ENCODE results near the gene ARL15.

The ARL15 gene

DNA sequence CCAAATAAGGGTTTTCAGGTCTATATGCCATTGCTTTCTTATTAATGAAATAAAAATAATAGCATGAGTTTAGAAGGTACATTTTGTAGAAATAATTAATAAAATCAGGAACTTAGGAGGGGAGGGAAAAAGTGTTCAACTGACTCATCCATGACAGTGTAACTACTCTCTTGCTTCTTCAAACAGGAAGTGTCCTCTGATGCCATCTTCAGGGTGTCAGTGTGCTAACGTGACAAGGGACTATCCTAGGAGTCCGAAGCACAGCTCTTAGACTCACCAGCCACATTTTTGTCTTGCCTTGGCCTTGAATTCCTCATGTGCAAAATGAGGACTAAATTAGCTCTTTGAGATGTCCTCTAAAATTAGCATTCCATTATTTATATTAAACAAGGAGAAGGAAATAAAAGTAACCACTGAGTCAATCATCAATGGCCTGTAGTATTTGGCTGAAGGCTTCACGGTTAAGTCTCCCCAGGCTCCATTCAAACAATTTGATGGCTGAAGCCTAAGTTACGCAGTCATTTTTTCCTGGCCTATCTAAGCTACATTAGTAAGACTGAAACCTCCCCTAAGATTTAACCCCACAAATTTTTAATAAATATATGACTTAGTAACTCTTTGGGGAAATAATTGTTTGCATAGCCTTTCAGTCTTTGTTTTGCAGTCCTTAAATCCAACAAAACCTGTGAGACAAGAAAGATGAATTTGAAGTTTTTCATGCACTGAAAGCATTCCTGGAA, 151.1 kb downstream of the ARL15 start:
- DNase-seq (ENCODE audit: low read depth in 2 of 2), result no peak

DNA sequence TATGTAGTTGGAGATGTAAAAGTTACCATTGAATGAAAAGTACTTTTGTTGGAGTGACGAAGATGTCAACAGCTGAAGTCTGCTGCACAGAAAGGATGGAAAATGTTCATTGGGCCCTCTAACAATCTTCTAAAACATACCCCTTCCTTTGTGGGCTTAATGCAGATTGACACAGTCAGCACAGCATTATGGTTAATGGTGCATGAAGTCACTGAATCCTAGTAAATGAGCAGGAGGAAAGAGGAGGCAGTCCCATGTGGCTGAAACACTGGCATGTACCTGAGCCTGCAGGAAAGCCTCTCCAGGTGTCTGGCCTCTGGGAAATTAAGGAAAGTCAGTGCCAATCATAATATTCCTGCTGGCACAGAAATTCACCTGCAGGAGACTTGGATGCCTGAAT, 153.8 kb downstream of the ARL15 start:
- DNase-seq (ENCODE audit: low read depth in 2 of 2), result no peak

DNA sequence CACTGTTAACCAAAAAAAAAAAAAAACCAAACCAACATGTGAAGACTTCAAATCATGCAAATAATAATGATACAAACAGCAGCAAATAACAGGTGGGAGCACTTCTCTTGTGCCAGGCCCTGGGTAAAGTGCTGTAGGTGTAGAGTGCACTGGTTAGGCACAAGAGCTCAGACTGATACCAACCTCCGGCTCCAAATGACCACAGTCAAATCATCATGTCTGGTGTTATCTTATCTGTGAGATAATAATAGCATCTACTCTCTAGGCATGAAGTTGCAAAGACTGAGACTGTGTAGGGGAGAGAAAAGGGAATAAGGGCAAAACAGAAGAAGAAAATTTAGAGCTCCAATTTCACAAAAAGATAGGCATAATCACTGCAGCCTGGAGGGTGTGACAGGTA, 159.5 kb downstream of the ARL15 start:
- DNase-seq (ENCODE audit: low read depth in 2 of 2), result no peak

DNA sequence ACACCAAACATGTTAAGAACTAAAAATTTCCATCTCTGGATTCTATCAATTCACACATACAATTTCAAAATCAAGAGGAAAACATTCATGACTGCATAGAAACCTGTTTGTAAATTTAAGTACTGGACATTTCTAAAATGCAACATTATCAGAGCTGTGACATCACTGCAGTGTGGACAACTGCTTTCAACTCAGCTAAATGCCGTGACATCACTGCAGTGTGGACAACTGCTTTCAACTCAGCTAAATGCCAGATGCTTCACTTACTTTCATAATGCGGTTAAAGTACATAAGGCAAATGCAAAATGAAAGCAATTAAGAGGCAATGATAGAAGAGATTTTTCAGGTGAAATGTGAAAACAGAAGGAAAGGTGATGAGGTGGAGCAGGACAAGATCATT, 161.5 kb downstream of the ARL15 start:
- DNase-seq (ENCODE audit: low read depth in 2 of 2), result no peak

DNA sequence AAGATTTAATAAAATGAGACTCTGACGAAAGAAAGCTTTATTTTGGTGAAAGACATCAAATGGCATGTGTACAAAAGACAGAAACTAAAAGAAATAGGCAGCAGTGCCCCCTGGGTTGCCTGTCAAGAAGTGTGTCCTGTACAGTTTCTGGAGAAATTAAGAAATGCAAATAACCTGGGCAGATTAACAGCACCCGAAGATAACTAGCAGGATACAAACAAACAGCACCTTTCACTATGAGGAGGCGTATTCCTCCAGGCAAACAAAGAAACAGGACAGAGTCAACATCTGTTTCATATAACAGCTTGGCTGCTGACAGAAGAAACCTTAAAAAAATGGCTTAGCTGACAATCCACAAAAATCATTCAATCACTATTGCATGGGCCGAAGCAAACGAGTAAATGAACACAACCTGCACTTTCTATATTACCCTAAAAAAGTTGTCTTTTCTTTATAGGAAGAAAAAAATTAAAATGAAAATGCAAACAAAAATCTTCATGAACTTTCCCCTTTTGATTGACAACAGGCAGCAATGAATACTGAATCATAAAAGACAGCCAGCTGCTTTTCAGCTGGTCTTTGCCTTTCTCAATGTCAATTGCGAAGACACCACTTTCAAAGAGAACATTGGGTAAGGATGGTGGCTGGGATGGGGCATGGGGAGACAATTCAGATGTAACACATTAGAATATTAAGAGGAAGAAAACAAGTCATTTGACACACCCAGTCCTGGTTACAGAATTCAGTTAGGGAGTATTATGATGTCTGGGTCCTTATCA, 162.1 kb downstream of the ARL15 start:
- DNase-seq (ENCODE audit: low read depth in 2 of 2), result no peak

DNA sequence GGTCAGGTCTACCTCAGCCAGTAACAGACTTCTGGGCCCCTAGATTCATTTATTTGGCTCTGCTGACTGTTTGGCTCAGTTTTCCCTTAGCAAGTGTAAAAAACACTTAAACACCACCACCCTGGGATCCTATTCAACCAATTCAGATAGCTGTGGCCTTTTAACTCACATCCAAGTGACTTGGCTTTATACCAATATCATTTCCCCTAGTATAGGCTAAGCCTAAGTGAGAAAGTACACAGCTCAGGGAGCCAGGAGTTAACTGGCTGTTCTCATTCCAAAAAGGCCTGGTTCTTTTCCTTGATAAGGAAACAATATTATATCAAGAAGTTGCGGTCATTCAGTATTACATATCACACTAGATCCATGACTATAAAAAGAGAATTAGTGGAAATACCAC, 163.5 kb downstream of the ARL15 start:
- no peak for DNase-seq (ENCODE audit: low read depth in 2 of 2)

DNA sequence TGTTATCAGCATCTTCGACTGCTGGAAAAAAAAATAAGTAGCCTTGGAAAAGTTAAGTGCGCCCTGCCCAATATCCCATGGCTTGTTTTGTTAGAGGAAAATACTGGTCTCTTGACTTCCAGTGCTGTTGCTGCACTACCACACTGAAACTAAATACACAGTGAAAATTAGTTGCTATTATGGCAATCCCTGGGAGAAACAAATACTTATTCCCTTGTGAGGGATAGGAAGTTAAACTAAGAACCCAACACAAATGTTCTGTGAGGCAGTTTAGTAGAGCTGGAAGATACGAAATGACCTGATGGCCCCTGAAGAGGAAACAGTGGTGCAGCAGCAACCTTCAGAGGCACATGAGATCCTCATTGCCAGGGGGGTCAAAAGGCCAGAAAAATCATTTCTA, 164.0 kb downstream of the ARL15 start:
- no peak for DNase-seq (ENCODE audit: low read depth in 2 of 2)

DNA sequence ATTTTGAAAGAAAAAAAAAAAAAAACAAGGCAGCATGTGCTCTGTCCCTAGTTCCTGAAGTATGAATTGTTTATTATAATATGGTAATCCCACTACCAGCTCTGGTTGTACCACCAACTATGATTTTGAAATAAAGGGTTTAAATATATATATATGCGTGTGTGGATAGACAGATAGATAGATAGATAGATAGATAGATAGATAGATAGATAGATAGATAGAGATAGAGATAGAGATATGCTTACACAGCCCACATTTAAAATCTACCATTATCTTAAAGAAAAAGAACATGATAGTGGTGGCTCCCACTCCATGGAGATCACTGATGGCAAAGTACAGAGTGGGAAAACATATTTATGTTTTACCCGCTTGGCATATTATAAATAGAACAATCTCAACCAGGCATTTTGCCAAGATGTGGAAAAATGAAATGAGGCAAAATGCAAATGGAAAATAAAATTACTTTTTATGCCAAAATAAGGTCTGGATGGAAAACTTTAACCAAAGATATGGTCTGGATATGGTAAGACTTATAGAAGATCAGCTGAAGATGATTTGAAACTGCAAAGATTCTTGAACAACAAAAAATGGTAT, 170.0 kb downstream of the ARL15 start:
- no peak for DNase-seq (ENCODE audit: low read depth in 2 of 2)

DNA sequence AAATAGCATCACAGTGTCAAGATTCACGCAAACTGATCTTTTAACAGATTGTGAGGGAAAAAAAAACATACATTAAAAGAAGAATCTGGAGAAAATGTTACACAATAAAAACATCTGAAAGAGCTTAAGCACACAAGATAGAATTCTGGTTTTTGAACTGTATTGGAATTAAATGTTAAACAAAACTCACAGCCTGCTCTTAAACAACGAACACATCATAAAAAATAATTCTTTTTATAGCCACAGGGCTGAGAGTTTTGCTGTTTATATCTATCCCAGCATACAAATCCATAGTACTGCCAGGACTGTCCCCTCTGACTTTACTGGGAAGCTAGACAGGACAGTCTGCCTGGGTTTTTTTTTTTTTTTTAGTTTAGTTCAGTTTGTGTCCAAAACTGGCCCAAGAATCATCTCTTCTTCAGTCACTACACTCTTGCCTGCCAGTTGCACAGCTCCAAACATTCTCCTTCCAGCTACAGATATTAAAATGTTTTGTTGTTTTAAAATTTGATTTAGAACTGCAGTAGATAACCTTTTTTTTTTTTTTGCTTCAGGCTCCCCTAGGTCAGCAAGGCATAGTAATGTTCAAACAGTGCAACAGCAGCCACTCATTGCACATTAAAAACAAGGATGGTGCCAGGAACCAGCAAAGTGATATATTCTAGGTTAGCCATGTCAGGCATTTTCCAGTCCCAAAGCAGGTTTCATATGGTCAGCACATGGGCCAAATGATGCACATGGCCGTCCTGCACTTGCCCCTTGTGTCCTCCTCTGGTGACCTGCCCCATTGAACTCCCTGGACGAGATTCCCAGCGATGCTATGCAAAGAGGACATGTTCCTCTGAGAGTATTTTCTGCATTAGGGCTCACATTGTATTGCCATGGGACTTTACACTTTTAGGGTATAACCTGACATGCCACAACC, 173.6 kb downstream of the ARL15 start:
- DNase-seq (ENCODE audit: low read depth in 2 of 2), result no peak

DNA sequence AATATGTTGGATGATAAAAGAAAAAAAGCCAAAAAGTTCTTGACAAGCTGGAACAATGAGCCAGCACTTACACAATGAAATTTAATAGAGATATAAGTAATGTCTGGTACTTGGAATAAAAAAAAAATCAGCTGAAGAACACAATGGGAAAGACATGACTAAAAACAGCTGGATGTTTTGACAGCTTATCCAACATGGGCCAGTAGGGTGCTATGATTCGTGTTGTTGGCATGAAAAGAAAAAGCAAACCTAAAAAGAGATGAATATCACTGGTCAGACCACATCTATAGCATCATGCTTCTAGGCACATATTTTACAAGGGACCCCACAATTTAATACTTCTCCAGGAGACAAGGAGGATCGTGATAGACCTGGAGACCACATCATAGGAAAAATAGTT, 175.3 kb downstream of the ARL15 start:
- no peak for DNase-seq (ENCODE audit: low read depth in 2 of 2)

DNA sequence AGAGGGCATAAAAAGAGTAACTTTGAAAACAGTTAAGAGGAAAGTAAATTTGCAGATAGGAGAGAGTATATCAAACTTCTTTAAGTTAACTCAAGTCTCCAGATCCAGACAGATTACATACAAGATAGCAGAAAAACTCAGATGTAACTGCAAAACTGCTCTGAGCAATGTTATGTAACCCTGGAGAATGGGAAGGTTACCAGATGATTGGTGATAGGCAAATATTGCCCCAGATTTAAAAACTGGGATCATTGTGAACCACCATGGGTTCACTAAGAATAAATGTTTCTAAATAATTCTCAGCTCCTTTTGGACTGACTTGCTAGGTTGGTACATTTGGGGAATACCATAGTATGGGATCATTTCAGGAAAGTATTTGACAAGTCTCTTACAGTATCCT, 176.5 kb downstream of the ARL15 start:
- DNase-seq (ENCODE audit: low read depth in 2 of 2), result no peak

DNA sequence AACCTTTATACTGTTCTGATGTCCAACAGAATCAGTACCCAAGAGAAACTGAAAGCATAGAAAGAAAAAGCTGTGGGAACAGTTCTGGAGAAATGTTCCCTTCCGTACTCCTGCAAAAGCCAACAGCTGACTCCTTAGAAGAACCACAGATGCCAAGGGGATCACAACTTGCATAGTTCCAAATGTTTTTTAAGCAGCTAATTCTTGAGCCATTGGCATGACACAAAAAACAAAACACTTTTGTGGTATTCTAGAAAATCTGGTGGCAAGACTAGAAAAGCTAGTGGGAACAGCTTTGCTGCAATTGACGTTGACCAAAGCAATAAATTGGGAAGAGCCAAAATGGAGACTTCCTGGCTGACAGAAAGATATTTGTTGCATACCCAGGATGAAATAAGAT, 189.9 kb downstream of the ARL15 start:
- no peak for DNase-seq (ENCODE audit: low read depth in 2 of 2)

DNA sequence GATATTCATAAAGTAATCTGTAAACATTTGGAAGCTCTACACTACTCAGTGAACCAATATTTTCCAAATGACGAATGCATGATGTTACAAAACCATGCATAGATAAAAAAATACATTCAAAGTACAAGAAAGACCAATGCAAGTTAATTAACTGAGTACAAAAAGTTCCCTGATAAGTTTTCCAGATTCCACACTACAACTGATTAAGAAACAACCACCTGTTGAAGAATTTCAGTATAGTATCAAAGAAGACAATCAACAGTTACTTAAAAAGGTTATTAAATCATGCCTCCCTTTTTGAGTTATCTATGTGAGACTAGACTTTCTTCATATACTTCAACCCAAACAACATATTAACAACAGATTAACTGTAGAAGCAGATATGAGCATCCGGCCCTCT, 192.4 kb downstream of the ARL15 start:
- DNase-seq (ENCODE audit: low read depth in 2 of 2), result no peak

DNA sequence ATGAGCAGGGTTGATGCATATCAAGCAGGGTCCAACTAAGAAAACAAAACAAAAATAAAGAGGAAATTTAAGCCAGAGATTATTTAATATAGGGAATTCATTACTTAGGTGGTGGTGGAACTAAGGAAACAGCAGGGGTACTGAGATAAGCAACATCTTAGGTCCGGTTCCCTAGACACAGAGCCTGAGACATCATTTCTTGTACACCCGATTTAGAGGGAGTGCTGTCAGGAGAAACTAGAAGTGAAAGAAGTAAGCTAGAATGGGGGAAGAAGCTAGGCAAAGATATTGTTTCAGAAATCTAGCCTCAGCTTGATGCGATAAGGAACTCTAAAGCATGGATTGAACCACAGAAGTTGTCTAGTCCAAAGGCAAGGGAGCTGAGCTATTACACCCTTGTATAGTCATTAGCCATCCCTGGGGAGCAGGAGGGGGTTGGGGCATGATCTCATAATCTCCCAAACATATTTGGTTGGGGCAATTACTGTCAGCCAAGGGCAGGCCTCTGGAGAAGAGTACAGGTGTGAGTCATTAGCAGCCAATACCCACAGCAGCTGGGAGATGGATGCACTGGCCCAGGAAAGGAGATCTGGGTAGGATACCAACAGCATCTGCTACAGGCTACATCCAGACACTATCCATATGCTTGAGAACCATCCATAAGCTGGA, 194.5 kb downstream of the ARL15 start:
- DNase-seq (ENCODE audit: low read depth in 2 of 2), result no peak

DNA sequence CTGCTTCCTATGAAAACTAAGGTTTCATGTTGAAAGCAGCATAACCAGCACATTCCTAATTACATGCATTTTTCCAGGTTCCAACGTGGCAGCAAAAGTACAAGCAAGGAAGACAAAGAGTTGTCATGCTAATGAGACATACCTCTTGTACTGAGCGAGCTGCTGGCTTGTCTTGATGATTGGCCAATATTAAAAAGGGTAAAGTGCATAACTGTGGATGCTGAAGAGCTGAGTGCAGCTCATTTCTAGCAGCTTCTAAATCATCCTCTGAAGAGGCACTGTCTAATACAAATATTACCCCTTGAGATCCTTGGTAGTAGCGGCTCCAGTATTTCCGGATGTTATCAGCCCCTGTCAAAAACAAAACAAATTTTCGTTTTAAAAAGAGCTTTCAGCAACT, 197.3 kb downstream of the ARL15 start:
- no peak for DNase-seq (ENCODE audit: low read depth in 2 of 2)

DNA sequence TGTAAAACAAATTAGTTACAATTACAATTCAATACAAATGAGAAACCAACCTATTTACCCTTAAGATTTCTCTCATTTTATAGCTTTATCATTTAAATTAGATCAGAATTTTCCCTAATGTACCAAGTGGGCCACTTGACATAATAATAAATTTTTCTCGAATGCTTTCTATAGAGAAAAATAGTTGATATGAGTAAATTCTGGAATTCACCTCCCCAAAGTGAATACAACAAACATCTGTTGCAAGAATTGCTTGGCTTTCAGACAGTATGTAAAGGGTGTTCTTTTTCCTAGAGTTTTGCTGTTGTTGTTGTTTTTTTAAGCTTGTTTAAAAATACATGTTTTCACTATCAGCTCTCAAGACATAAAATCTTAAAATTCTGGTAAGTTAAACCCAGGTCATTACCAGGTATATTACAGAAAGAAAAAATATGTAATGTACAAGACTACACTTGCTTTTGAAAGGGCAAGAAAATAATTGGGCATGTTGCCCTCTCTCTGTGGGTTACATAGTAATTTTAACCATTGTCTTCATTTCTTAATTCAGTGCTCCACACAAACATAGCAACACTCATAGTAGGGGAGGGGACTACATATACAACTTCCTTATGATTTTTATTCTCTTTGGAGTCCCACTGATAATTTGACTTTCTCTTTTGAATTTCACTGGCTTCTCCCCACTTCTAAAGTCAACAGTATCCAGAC, 200.6 kb downstream of the ARL15 start:
- DNase-seq (ENCODE audit: low read depth in 2 of 2), result no peak

DNA sequence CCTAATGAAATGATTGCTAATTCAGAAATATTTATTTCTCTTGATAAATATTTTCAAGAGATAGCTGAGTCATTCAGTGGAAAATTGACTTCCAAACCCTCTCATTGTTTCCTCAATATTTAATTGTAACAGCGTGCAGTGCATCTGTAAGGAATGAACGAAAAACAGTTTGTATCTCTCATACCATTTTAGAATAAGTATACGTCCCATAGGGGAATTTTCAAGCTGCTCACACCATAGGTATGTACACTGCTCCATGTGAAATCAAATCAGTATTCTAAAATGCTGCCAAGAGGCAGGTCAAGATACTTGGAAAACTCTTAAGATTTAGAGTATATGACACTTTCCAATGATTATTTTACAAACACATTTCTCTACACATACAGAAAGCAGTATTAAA, 202.2 kb downstream of the ARL15 start:
- no peak for DNase-seq (ENCODE audit: low read depth in 2 of 2)

DNA sequence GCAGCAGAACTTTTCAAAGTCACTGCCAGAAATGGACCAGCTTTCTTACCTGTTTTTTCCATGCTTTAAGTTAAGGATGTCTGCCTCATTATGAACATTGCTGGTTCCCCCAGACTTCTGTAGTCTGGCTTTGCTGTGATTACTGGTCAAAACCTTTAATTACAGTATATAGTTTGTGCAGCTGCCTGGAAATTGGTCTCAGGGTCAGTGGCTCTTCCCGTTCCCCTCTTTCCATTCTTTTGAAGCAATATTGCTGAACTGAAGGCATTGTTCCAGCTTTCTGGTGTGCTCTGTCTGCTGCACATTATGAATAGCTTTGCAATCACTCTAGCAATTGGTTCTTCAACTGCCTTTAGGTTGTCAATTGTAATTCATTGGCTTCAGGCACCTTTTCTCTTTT, 206.5 kb downstream of the ARL15 start:
- no peak for DNase-seq (ENCODE audit: low read depth in 2 of 2)

DNA sequence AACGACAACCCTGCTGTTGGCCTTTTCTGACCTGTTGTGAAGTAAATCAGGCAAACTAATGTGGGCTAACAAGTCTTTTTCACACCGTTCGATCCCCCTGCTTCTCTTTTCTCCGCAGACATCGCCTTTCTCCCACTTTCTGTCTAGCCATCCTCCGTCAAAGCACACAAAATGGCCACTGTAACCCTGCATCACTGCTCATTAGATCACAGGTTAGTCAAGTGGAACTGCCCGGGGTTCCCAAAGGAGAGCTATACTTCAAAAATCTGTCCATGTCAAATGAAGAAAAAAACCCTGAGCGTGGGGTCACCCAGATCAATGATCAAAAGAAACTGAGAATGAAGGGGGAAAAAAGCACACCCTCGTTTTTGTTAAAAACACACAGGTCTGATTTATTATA, 212.1 kb downstream of the ARL15 start:
- DNase-seq (ENCODE audit: low read depth in 2 of 2), result no peak

DNA sequence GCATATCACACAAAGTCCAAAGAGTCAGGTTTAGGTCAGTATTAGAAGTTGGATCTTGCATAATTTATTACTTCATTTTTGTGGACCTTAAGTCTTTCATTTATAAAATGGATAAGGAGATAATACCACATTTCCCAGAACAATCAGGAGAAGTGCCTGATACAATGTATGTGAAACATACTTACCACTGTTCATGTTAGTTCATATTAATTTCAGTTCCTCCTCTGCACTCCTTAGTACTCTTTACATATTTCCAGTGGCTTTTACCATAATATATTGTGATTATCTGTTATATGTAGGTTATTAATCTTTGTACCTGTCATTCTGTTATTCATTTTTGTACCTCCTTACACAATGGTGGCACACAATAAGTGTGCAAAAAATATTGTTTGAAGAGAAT, 214.4 kb downstream of the ARL15 start:
- DNase-seq (ENCODE audit: low read depth in 2 of 2), result no peak

DNA sequence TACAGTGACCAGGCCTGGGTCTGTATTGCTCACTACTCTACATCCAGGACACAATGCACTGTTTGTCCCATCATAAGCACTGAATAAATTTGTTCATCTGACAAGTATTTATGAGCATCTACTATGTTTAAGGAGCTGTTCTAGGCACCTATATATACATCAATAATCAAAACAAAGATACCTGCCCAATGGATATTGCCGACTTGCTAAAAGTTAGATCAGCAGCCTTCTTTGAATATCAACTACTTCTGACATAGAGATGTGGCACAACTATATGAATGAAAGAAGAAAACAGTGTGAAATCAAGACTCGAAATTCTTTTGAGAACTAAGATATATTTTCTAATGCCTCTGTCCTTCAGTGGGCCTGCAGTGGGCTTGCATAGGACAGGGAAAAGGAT, 215.7 kb downstream of the ARL15 start:
- DNase-seq (ENCODE audit: low read depth in 2 of 2), result no peak
